ENCODE data around the gene RGPD3. TPM values are rescaled to one million over a fixed set of nuclear protein-coding genes. Genes with fewer than 3 reads are reported as not detected.
"Not testable (repeated sequence)": the region's sequence is repeated elsewhere in the genome, so short reads cannot be mapped to it uniquely, and the experiment has no call there.

The RGPD3 gene
- total RNA-seq, 1 experiment from 2014 or later = 0.27 TPM

DNA sequence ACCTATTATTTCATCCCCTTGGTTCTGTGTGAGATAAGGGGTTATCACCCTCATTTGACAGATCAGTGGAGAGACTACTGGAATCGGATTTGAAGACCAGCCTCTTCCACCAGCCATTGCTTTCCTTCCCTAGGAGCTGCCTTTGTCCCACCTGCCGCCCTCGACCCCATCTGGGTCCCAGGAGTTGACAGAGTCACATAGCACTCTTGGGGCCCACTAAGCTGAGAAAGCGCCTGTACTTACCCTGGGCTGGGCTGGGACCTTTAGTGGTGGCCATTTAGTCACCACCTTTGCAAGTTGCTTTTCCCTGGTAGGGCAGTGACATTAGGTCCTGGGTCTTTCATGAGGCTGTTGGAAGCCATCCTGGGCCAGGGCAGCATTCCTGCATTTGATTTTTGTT is 36.6 kb upstream of the RGPD3 start:
- H3K4me3 ChIP-seq (ENCODE audit: low read depth, low read length); H3K27me3 Mint-ChIP-seq (ENCODE audit: insufficient read depth, unreplicated experiment); POLR2A ChIA-PET; H3K36me3 Mint-ChIP-seq (ENCODE audit: insufficient read depth, unreplicated experiment); H3K9me3 Mint-ChIP-seq (ENCODE audit: unreplicated experiment); H3K27ac Mint-ChIP-seq (ENCODE audit: unreplicated experiment); CTCF ChIA-PET; H3K27me3 ChIP-seq (replicated peaks; ENCODE audit: control insufficient read depth, insufficient read depth, low read length); H3K9me3 ChIP-seq; DNase-seq; H3K4me1 ChIP-seq; H3K4me3 Mint-ChIP-seq (ENCODE audit: unreplicated experiment); intact Hi-C loops (cut with micrococcal nuclease; ENCODE audit: unreplicated experiment); BruUV-seq (replicated peaks); H3K4me1 Mint-ChIP-seq (ENCODE audit: low read depth, unreplicated experiment); H3K36me3 ChIP-seq (ENCODE audit: control insufficient read depth, insufficient read depth, low read length): not testable (repeated sequence)

DNA sequence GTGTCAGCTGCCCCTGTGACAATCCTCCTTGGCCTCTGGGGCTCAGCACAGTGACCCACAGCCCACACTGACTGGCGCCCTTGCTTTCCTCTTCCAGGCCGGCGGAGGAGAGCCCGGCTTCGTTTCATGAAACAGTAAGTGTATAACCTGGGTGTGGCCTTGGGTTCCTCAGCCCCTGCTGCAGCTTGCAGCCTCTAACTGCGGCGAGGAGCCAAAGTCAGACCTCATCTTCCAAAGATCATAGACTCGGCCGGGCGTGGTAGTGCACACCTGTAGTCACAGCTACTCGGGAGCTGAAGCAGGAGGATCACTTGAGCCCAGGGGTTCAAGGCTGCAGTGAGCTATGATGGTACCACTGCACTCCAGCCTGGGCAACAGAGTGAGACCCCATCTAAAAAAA is 36.0 kb upstream of the RGPD3 start:
- BruUV-seq (replicated peaks); H3K9me3 ChIP-seq; H3K4me1 Mint-ChIP-seq (ENCODE audit: low read depth, unreplicated experiment); H3K9me3 Mint-ChIP-seq (ENCODE audit: unreplicated experiment); POLR2A ChIA-PET; CTCF ChIA-PET; H3K4me3 ChIP-seq (ENCODE audit: low read depth, low read length); H3K36me3 ChIP-seq (ENCODE audit: control insufficient read depth, insufficient read depth, low read length); H3K4me1 ChIP-seq; H3K27ac Mint-ChIP-seq (ENCODE audit: unreplicated experiment); H3K27me3 ChIP-seq (replicated peaks; ENCODE audit: control insufficient read depth, insufficient read depth, low read length); H3K36me3 Mint-ChIP-seq (ENCODE audit: insufficient read depth, unreplicated experiment); H3K4me3 Mint-ChIP-seq (ENCODE audit: unreplicated experiment); intact Hi-C loops (cut with micrococcal nuclease; ENCODE audit: unreplicated experiment); H3K27me3 Mint-ChIP-seq (ENCODE audit: insufficient read depth, unreplicated experiment); DNase-seq: not testable (repeated sequence)

DNA sequence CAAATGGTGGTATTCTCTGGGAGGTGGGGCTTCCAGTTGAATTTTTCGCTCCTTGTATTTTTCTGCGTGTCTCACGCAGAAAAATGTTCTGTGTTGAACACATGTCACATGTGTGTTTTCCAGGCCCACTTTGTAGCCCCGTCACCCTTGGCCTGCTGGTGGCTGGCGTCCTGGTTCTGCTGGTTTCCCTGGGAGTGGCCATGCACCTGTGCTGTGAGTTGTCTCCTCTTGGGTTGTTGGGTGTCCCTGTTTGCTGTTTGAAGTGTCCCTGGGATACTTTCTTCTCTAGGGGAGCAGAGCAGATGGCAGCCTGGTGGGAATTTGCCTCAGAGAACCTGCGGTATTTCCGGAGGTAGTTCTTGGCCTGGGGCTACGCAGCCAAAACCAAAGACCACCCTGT is 34.1 kb upstream of the RGPD3 start:
- DNase-seq; CTCF ChIA-PET; intact Hi-C loops (cut with micrococcal nuclease; ENCODE audit: unreplicated experiment); H3K4me1 ChIP-seq; H3K4me3 ChIP-seq (ENCODE audit: low read depth, low read length); H3K27ac Mint-ChIP-seq (ENCODE audit: unreplicated experiment); H3K9me3 ChIP-seq; POLR2A ChIA-PET; H3K9me3 Mint-ChIP-seq (ENCODE audit: unreplicated experiment); H3K4me1 Mint-ChIP-seq (ENCODE audit: low read depth, unreplicated experiment); H3K36me3 ChIP-seq (ENCODE audit: control insufficient read depth, insufficient read depth, low read length); H3K36me3 Mint-ChIP-seq (ENCODE audit: insufficient read depth, unreplicated experiment); H3K27me3 Mint-ChIP-seq (ENCODE audit: insufficient read depth, unreplicated experiment); BruUV-seq (replicated peaks); H3K27me3 ChIP-seq (replicated peaks; ENCODE audit: control insufficient read depth, insufficient read depth, low read length); H3K4me3 Mint-ChIP-seq (ENCODE audit: unreplicated experiment): not testable (repeated sequence)

DNA sequence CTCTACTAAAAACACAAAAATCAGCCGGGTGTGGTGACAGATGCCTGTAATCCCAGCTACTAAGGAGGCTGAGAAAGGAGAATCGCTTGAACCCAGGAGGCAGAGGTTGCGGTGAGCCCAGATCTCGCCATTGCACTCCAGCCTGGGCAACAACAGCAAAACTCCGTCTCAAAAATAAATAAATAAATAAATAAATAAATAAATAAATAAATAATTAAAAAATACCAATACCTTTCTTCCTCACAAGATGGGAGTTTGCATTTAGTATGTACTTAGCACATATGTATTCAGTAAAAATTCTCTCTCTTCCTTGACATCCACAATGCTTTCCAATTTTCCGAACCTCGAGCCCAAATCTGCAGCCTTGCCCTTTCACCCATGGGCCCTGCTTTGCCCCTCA is 32.1 kb upstream of the RGPD3 start:
- BruUV-seq (replicated peaks); H3K4me3 ChIP-seq (ENCODE audit: low read depth, low read length); CTCF ChIA-PET: not testable (repeated sequence)

DNA sequence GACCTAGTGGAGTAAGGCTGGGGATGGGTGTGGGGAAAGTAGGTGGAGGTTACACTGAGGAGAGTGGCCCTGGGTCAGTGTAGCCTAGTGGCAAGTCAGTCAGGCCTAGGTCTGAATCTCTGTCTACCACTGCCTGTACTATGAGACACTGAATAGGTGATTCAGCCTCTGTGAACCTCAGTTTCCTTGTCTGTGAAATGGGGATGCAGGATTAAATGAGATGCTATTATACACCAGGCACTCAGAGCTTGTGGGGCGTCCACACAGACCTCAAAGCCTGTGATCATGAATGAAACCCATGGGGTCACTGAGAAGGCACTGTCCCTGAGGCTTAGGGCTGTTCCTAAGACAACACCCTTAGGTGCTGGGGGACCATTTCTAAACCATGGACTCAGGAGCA is 30.3 kb upstream of the RGPD3 start:
- H3K36me3 Mint-ChIP-seq (ENCODE audit: insufficient read depth, unreplicated experiment); H3K4me1 Mint-ChIP-seq (ENCODE audit: low read depth, unreplicated experiment); H3K9me3 ChIP-seq; CTCF ChIA-PET; H3K27ac Mint-ChIP-seq (ENCODE audit: unreplicated experiment); DNase-seq; H3K4me3 Mint-ChIP-seq (ENCODE audit: unreplicated experiment); H3K27me3 ChIP-seq (replicated peaks; ENCODE audit: control insufficient read depth, insufficient read depth, low read length); H3K4me3 ChIP-seq (ENCODE audit: low read depth, low read length); BruUV-seq (replicated peaks); intact Hi-C loops (cut with micrococcal nuclease; ENCODE audit: unreplicated experiment); H3K4me1 ChIP-seq; H3K36me3 ChIP-seq (ENCODE audit: control insufficient read depth, insufficient read depth, low read length); POLR2A ChIA-PET; H3K9me3 Mint-ChIP-seq (ENCODE audit: unreplicated experiment); H3K27me3 Mint-ChIP-seq (ENCODE audit: insufficient read depth, unreplicated experiment): not testable (repeated sequence)

More for the DNA sequence above, 32.1 kb upstream of the RGPD3 start:
- H3K27ac Mint-ChIP-seq (ENCODE audit: unreplicated experiment); H3K36me3 Mint-ChIP-seq (ENCODE audit: insufficient read depth, unreplicated experiment); H3K4me1 Mint-ChIP-seq (ENCODE audit: low read depth, unreplicated experiment); H3K36me3 ChIP-seq (ENCODE audit: control insufficient read depth, insufficient read depth, low read length); H3K27me3 Mint-ChIP-seq (ENCODE audit: insufficient read depth, unreplicated experiment); POLR2A ChIA-PET; H3K27me3 ChIP-seq (replicated peaks; ENCODE audit: control insufficient read depth, insufficient read depth, low read length); H3K4me3 Mint-ChIP-seq (ENCODE audit: unreplicated experiment); DNase-seq; H3K4me1 ChIP-seq; H3K9me3 Mint-ChIP-seq (ENCODE audit: unreplicated experiment); H3K9me3 ChIP-seq; intact Hi-C loops (cut with micrococcal nuclease; ENCODE audit: unreplicated experiment): not testable (repeated sequence)

DNA sequence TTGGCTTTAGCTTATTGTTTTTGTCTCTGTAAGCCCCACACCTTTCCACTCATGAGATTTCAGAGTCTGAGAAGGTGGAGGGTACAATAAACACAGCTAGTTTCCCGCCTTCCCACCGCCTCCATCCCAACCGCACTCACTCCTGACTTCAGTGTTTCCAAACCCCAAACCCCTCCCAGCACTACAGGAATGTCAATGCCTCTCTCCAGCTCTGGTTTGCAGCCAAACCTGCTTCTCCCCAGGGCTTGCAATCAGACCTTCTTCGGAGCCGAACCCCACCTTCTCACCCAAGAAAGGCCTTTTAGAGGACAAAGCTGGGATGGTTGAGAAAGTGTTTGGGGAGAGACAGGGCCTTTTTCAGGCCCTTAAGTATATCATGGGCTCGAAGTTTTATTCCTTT is 24.7 kb upstream of the RGPD3 start:
- H3K4me1 Mint-ChIP-seq (ENCODE audit: low read depth, unreplicated experiment); H3K27me3 ChIP-seq (replicated peaks; ENCODE audit: control insufficient read depth, insufficient read depth, low read length); H3K9me3 ChIP-seq; H3K9me3 Mint-ChIP-seq (ENCODE audit: unreplicated experiment); H3K36me3 ChIP-seq (ENCODE audit: control insufficient read depth, insufficient read depth, low read length); H3K4me1 ChIP-seq; BruUV-seq (replicated peaks); H3K36me3 Mint-ChIP-seq (ENCODE audit: insufficient read depth, unreplicated experiment); intact Hi-C loops (cut with micrococcal nuclease; ENCODE audit: unreplicated experiment); H3K27me3 Mint-ChIP-seq (ENCODE audit: insufficient read depth, unreplicated experiment); H3K4me3 ChIP-seq (ENCODE audit: low read depth, low read length); DNase-seq; POLR2A ChIA-PET; H3K4me3 Mint-ChIP-seq (ENCODE audit: unreplicated experiment); H3K27ac Mint-ChIP-seq (ENCODE audit: unreplicated experiment); CTCF ChIA-PET: not testable (repeated sequence)

DNA sequence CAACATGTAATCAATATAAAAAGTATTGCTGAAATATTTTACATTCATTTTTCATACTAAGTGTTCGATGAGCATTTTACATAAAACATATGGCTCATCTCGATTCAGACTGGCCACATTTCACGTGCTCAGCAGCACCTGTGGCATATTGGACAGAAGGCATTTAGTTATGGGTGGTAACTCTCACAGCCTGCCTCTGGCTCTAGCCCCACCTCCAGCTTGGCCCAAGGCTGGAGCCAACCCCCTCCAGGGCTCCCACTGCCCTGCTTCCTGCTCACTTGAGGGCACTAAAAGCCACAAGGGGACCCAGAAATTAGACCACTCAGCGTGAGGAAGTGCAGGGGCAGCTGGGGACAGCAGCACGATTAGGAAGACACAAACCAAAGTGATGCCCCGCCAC is 24.2 kb upstream of the RGPD3 start:
- H3K27me3 ChIP-seq (replicated peaks; ENCODE audit: control insufficient read depth, insufficient read depth, low read length); H3K4me1 ChIP-seq; H3K9me3 Mint-ChIP-seq (ENCODE audit: unreplicated experiment); H3K4me3 Mint-ChIP-seq (ENCODE audit: unreplicated experiment); H3K9me3 ChIP-seq; H3K27me3 Mint-ChIP-seq (ENCODE audit: insufficient read depth, unreplicated experiment); H3K4me1 Mint-ChIP-seq (ENCODE audit: low read depth, unreplicated experiment); BruUV-seq (replicated peaks); H3K27ac Mint-ChIP-seq (ENCODE audit: unreplicated experiment); CTCF ChIA-PET; POLR2A ChIA-PET; H3K36me3 ChIP-seq (ENCODE audit: control insufficient read depth, insufficient read depth, low read length); intact Hi-C loops (cut with micrococcal nuclease; ENCODE audit: unreplicated experiment); H3K36me3 Mint-ChIP-seq (ENCODE audit: insufficient read depth, unreplicated experiment); H3K4me3 ChIP-seq (ENCODE audit: low read depth, low read length); DNase-seq: not testable (repeated sequence)

All from Caco-2 (cell line).